HEK293T (cell line): ENCODE data around the gene ALOX5.

ENCODE experiments used
- CTCF ChIA-PET: fragments of 350-600 bp; formaldehyde crosslinking; extraction: SDS; loops from one replicate; lab custom pipeline; 2021; ENCODE audit warnings: antibody characterized with exemption, inconsistent platforms; lab: Yijun Ruan, JAX
- POLR2A ChIA-PET: fragments of 350-600 bp; formaldehyde crosslinking; extraction: SDS; loops from one replicate; lab custom pipeline; 2020; ENCODE audit warnings: antibody characterized with exemption, inconsistent platforms; lab: Yijun Ruan, JAX
- DNase-seq: peaks from one replicate; pipeline ENCODE4 v3.0.0; 2012; ENCODE audit warnings: mixed read lengths; ENCODE audit errors: extremely low spot score
- ARNT ChIP-seq: fragments of 450-650 bp; IDR thresholded peaks from 2 replicates; pipeline ENCODE4 v1.6.1; 2017; ENCODE audit warnings: mild to moderate bottlenecking
- BHLHE40 ChIP-seq: fragments of 450-650 bp; IDR thresholded peaks from 2 replicates; pipeline ENCODE4 v1.6.1; 2016; ENCODE audit warnings: mild to moderate bottlenecking, moderate library complexity, borderline replicate concordance
- CTBP1 ChIP-seq: fragments of 450-650 bp; IDR thresholded peaks from 2 replicates; pipeline ENCODE4 v1.6.1; 2016; ENCODE audit warnings: borderline replicate concordance
- ELF4 ChIP-seq: fragments of 450-650 bp; IDR thresholded peaks from 2 replicates; pipeline ENCODE4 v1.6.1; 2017; ENCODE audit warnings: antibody characterized with exemption
- FOXA1 ChIP-seq: fragments of 450-650 bp; IDR thresholded peaks from 2 replicates; pipeline ENCODE4 v1.6.1; 2016; ENCODE audit warnings: mild to moderate bottlenecking
- FOXK2 ChIP-seq: fragments of 450-650 bp; IDR thresholded peaks from 2 replicates; pipeline ENCODE4 v1.6.1; 2016; ENCODE audit warnings: mild to moderate bottlenecking
- FOXM1 ChIP-seq: fragments of 450-650 bp; IDR thresholded peaks from 2 replicates; pipeline ENCODE4 v1.6.1; 2017; ENCODE audit warnings: mild to moderate bottlenecking, borderline replicate concordance
- HDGF ChIP-seq: fragments of 450-650 bp; IDR thresholded peaks from 2 replicates; pipeline ENCODE4 v1.6.1; 2017; ENCODE audit warnings: antibody characterized with exemption, borderline replicate concordance
- L3MBTL2 ChIP-seq: fragments of 450-650 bp; conservative IDR thresholded peaks from 2 replicates; pipeline ENCODE4 v1.6.1; 2016; ENCODE audit warnings: mild to moderate bottlenecking
- LEF1 ChIP-seq: fragments of 450-650 bp; IDR thresholded peaks from 2 replicates; pipeline ENCODE4 v1.6.1; 2017; ENCODE audit warnings: mild to moderate bottlenecking, borderline replicate concordance
- NFRKB ChIP-seq: fragments of 450-650 bp; IDR thresholded peaks from 2 replicates; pipeline ENCODE4 v1.6.1; 2016; ENCODE audit warnings: mild to moderate bottlenecking, moderate library complexity
- SP1 ChIP-seq: fragments of 450-650 bp; IDR thresholded peaks from 2 replicates; pipeline ENCODE4 v1.6.1; 2017
- SUZ12 ChIP-seq: fragments of 450-650 bp; IDR thresholded peaks from 2 replicates; pipeline ENCODE4 v1.6.1; 2016; ENCODE audit warnings: mild to moderate bottlenecking
- TARDBP ChIP-seq: fragments of 450-650 bp; IDR thresholded peaks from 2 replicates; pipeline ENCODE4 v1.6.1; 2016
- ZNF384 ChIP-seq: fragments of 450-650 bp; IDR thresholded peaks from 2 replicates; pipeline ENCODE4 v1.6.1; 2016
- TF ChIP-seq, protein P1 (sequence below): fragments of 450-650 bp; IDR thresholded peaks from 2 replicates; pipeline ENCODE4 v1.6.1; 2016

Gene ALOX5

GRCh38 chr10:45395554-45395953, 21.5 kb downstream of the ALOX5 start:
- POLR2A ChIA-PET = no interaction called here
- no peak for TF ChIP-seq NFRKB
- no peak for TF ChIP-seq FOXM1
- no peak for DNase-seq
- CTCF ChIA-PET = no interaction called here

GRCh38 chr10:45398595-45398994, 24.6 kb downstream of the ALOX5 start:
- POLR2A ChIA-PET = no interaction called here
- TF ChIP-seq CTBP1 (no peak), SP1 (no peak), FOXM1 (no peak), ZNF384 (no peak), LEF1 (no peak), L3MBTL2 (no peak), ELF4 (no peak), FOXA1 (no peak), HDGF (no peak), FOXK2 (no peak)

GRCh38 chr10:45399113-45399512, 25.1 kb downstream of the ALOX5 start:
- ChIA-PET CTCF (no interaction called here), POLR2A (no interaction called here)
- TF ChIP-seq FOXA1 (no peak), SP1 (no peak), L3MBTL2 (no peak), ZNF384 (no peak), TARDBP (no peak), FOXK2 (no peak), NFRKB (no peak), LEF1 (no peak), CTBP1 (no peak), HDGF (no peak), SUZ12 (no peak), ARNT (no peak), ELF4 (no peak), FOXM1 (no peak)
- TF ChIP-seq, protein P1, sequence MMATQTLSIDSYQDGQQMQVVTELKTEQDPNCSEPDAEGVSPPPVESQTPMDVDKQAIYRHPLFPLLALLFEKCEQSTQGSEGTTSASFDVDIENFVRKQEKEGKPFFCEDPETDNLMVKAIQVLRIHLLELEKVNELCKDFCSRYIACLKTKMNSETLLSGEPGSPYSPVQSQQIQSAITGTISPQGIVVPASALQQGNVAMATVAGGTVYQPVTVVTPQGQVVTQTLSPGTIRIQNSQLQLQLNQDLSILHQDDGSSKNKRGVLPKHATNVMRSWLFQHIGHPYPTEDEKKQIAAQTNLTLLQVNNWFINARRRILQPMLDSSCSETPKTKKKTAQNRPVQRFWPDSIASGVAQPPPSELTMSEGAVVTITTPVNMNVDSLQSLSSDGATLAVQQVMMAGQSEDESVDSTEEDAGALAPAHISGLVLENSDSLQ = no peak
- DNase-seq = no peak

More at GRCh38 chr10:45398595-45398994, 24.6 kb downstream of the ALOX5 start:
- no peak for DNase-seq
- CTCF ChIA-PET = no interaction called here

- CTCF ChIA-PET = no interaction called here
- no peak for DNase-seq
- no peak for TF ChIP-seq FOXA1
- no peak for TF ChIP-seq FOXM1
- TF ChIP-seq BHLHE40 = no peak
- TF ChIP-seq TARDBP = no peak
- TF ChIP-seq HDGF = no peak
- TF ChIP-seq ZNF384 = no peak
- no peak for TF ChIP-seq L3MBTL2
- TF ChIP-seq, protein P1 = no peak
- TF ChIP-seq ARNT = no peak
- no peak for TF ChIP-seq SUZ12
- TF ChIP-seq SP1 = no peak
- TF ChIP-seq ELF4 = no peak
- TF ChIP-seq FOXK2 = no peak
- TF ChIP-seq CTBP1 = no peak
- TF ChIP-seq NFRKB = no peak
- no peak for TF ChIP-seq LEF1
- POLR2A ChIA-PET = no interaction called here
These were observed 29.1 kb downstream of the ALOX5 start for GRCh38 chr10:45403151-45403550.

GRCh38 chr10:45404087-45404769, 30.2 kb downstream of the ALOX5 start:
- TF ChIP-seq NFRKB (no peak), HDGF (no peak), FOXA1 (no peak), ARNT (no peak), L3MBTL2 (no peak), LEF1 (no peak), ELF4 (no peak), SUZ12 (no peak), ZNF384 (no peak), FOXK2 (no peak), CTBP1 (no peak)
- POLR2A ChIA-PET = no interaction called here
- CTCF ChIA-PET = no interaction called here
- DNase-seq = no peak

DNA sequence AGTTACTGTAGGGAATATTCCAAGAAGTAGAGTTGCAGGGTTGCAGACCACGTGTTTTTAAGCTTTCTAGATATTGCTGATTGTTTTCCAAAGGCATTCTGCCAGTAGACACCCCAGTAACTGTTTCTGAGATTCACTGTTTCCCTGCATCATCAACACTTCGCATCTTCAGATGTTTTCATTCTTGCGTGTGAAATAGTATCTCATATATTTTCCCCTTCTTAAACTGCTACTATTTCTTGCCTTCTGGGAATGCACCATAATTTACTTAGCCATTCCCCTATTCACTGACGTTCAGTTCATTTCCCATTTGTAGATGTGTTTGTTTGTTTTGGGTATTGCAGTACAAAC, 30.7 kb downstream of the ALOX5 start:
- ChIA-PET CTCF (interaction anchor here (0.5 kb wide), 1 partner anchor 155 kb away, joined by 4 read pairs; no protein-coding TSS in a partner anchor), POLR2A (no interaction called here)
- no peak for DNase-seq
- TF ChIP-seq FOXM1 (no peak), FOXA1 (no peak), SUZ12 (no peak), TARDBP (no peak), ZNF384 (no peak), ELF4 (no peak), SP1 (no peak), L3MBTL2 (no peak), ARNT (no peak), NFRKB (no peak), HDGF (no peak), FOXK2 (no peak), LEF1 (no peak), CTBP1 (no peak)
- TF ChIP-seq, protein P1 = no peak
